ENCODE data around the gene PHPT1.
"Not testable (repeated sequence)": the region's sequence is repeated elsewhere in the genome, so short reads cannot be mapped to it uniquely, and the experiment has no call there.

The PHPT1 gene

DNA sequence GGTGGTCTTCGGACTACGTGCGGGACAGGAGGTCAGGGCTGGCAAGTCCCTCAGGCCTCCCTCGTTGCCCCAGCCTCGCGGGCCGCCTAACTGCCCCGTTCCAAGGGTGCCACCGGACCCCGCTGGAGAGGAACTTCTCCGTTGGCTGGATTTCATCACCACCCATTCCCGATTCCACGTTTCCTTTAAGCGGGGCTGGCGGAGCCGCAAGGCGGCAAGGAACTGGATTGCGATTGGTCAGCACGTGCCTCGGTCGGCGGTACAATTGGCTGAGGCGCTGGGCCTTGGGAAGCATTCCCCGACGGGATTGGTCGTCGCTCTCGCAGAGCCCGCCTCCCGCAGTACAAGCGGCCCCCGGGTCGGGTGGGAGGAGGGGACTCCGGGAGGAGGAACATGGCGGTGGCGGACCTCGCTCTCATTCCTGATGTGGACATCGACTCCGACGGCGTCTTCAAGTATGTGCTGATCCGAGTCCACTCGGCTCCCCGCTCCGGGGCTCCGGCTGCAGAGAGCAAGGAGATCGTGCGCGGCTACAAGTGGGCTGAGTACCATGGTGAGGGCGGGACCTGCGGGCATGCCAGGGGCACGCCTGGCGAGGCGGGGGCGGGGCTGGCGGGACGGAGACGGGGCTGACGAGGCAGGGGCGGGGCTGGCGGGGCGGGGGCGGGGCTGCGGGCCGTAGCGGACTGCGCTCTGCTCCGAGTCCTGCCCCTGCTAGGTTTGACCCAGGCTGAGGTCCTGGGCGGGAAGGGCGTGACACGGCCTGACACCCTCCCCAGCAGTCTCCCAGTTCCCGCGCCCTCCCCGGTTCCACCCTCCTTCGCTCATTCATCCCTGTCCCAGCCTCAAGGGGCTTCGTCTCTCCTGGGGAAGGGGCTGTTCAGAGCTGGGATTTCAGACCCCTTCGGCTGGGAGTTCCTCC is at the start of gene PHPT1:
TSS of gene PHPT1 (plus strand) at position 372 of the 922 bp plus-strand sequence. CDS start at position 394, 22 bp downstream.
- DNase-seq = peak; percentile 99

DNA sequence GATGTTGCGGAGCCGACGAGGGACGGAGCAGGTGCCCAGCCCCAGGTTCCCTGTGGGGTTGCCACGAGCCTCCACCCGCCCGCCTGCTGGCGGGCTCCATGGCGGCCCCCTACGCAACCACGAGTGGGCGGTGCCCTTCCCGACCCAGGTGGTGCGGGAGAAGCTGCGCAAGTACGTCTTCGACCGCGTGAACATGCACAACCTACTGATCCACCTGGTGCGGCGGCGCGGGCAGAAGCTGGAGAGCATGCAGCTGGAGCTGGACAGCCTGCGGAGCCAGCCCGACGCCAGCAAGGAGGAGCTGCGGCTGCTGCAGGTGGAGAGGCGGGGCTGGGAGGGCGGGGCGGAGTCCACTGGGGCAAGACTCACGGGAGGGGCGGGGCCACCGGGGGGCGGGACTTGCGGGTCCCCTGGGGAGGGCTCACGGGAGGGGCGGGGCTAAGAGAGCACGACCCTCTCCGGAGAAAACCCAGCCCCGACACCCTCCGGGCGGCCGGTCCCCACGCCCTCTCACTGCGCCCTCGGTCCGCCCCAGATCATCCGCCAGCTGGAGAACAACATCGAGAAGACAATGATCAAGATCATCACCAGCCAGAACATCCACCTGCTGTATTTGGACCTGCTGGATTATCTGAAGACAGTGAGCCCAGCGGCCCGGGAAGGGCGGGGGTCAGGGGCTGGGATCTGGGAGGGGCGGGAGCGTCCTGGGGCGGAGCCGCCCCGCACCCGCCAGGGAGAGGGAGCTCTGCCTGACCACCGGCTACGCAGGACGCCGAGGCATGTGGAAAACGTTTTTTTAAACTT is 49.2 kb upstream of the PHPT1 start:
- peak; percentile 23 for DNase-seq

DNA sequence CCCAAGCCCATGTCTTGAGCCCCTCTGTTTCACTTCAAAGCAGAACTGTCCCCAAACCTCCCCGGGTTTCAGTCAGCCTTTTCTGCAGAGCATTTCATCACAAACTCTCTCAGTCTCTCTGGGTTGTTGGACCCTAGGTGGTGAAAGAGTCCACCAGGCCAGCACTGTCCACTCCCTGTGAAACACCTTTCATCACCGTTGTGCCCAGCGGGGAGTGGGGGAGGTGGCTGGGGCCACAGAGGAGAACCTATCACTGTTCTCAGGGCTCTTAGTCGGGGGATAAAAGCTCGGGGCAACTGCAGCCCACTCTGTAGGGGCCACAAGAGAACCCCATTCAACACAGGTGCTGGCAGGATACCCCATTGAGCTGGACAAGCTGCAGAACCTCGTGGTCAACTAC is 46.9 kb upstream of the PHPT1 start:
- DNase-seq = no peak

DNA sequence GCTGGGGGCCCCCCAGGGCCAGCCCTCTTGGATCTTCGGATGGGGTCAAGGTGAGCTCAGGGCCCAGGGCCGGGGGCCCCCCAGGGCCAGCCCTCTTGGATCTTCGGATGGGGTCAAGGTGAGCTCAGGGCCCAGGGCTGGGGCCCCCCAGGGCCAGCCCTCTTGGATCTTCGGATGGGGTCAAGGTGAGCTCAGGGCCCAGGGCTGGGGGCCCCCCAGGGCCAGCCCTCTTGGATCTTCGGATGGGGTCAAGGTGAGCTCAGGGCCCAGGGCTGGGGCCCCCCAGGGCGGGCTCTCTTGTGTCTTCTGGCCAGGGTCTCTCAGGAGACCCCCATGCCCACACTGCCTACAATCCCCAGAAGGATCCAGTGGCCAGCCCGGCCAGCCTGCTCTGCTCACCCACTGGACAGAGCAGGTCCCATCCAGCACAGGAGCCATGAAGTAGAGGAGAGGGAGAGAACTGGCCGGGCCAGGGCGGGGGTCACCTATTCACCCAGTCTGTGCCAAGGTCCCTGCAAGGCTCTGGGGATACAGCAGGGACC is 46.1 kb upstream of the PHPT1 start:
- not testable (repeated sequence) for DNase-seq

DNA sequence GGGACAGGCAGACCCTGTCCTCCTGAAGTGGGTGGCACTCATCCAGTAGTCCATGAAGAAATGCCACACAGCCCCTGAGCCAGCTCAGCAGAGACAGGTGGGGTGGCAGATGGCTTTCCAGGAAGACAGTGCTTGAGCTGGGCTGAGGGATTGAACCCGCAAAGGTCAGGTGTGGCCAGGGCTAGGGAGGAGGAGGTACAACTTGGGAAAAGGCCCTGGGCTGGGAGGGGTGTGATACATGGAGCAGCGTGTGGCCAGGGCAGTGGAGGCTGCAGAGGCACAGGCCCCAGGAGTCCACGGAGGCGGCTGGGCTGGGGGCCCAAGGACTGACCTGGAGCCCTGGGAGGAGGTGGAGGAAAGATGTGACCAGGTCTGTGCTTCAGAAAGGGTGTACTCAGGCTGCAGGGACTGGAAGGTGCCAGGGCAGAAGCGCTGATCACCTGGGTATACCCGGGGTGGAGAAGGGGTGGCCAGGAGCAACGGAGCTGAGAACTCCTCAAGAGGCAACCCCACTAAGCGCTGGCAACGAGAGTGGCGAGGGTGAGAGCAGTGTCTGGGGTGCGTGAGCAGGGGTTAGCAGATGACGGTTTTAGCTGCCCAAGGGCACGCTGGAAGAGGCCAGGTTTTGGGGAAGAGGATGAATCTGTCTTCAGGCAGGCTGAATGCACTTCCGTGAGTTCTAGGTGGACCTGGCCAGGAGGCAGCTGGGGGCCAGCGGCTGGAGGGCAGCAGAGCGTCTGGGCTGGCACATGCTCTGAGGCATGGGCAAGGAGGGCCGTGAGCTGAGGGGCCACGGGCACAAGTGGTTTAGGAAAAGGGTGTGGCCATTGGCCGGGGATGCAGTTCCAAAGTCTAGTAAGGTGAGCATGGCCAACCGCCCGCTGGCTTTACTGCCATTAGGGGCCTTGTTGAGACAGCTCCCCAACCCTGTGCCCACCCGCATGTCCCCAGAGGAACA is 45.4 kb upstream of the PHPT1 start:
- DNase-seq = no peak

DNA sequence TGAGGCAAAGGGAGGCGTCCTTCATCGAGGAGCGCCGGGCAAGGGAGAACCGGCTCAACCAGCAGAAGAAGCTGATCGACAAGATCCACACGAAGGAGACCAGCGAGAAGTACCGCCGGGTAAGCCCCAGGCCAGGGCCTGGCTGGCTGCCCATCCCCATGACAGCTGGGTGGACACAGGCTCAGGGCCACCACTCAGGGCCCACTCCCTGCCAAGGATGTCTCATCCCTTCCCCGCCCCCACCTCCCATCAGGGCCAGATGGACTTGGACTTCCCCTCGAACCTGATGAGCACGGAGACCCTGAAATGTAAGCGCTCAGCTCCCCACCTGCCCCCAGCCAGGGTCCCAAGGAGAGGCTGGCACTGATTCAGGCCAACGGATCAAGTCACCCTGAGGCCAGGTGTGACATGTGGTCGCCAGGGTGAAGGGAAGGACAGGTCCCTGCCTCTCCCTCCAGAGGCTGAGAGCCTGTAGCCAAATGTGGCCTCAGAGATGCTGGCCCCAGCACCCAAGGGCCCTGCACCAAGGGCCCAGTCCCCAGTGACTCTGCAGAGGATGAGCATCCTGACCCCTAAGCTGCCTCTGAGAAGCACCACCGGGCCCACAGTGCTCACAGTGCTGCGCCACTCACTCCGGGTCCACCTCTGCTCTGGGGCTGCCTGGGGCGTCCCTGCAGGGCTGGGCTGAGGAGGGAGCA is 44.6 kb upstream of the PHPT1 start:
- no peak for DNase-seq

DNA sequence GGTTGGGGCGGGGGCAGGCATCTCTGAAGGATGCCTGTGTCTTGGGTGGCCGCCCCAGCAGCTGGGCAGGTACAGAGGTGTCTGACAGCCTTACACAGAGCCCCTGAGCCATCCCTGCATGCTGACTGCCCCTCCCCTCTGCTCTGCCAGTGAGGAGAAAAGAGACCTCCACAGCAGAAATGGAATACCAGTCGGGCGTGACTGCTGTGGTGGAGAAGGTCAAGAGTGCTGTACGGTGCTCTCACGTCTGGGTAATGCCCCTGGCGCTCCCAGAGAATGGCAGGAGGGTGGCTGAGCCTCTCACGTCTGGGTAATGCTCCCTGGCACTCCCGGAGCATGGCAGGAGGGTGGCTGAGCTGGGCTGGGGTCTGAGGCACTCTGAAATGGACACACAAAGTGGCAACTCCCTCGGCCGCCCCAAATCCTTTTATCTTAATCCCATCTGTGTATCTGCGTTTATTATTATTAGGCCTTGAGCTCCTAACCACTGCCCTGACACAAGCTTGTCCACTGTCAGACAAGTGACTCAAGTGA is 43.9 kb upstream of the PHPT1 start:
- DNase-seq = no peak

DNA sequence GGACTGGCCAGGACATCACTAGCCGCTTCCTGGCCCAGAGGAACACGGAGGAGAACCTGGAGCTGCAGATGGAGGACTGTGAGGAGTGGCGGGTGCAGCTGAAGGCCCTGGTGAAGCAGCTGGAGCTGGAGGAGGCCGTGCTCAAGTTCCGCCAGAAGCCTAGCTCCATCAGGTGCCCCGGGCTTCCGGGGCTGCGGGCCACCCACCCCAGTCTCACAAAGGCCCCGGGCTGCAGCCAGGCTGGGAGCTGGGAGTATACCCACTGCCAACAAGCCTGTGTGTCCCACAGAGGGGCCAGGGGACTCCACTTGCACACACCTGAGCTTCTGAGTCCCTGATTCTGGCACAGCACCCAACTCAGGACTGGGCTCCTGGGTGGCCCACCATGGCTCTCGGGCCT is 43.1 kb upstream of the PHPT1 start:
- no peak for DNase-seq

DNA sequence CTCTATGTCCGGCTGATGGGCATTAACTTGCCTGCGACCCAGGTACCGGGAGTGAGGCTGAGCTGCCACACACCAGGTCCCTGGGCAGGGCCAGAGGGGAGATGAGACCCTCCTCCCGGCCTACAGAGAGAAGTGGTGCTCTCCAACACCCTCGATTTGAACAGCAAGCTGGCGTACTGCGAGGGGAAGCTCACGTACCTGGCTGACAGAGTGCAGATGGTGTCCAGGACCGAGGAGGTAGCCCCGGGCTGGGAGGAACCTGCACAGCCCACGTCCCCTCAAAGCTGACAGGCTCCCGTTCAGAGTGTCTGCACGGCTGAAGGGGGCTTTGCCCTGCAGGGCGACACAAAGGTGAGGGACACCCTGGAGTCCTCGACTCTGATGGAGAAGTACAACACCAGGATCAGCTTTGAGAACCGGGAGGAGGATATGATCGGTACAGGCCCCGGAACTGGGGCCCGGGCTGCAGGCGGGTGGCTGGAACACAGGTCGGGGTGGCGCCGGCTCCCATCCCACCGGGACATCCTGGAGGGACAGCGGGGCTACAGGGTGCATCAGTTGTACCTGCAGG is 42.5 kb upstream of the PHPT1 start:
- DNase-seq = no peak

DNA sequence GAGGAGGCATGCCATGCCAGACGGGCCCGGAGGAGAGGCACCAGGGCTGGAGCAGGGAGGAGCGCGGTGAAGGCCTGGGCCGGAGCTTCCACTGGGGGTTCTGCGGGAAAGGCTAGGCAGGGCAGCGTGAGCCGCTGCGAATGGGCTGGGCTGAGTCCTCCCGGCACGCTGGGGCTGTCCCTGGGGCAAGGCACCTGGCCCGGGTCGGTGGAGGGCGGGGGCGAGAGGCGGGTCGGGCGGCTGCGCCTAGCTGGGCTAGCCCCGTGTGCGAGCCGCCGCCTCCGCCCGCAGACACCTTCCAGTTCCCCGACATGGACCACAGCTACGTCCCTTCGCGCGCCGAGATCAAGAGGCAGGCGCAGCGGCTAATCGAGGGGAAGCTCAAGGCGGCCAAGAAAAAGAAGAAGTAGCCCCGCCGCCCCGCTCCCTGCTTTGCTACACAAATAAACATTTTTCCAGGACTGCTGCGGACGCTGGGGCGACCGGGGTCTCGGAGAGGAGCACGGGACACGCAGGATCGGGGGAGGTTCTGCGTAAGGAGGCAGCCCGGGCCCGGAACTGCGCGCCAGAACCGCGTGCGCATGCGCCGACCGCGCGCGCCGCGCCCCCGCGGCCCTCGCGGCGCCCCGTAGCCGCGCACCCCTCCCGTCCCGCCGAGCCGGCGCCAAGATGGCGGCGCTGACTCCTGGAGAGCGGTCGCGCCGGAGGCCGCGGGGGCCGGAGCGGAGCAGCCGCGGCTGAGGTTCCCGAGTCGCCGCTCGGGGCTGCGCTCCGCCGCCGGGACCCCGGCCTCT is 41.7 kb upstream of the PHPT1 start, which contains the start of gene RABL6:
TSS of gene RABL6 (plus strand) at position 668 of the 794 bp plus-strand sequence. CDS start 249 bp downstream, outside the sequence.
- DNase-seq = peak; percentile 69

DNA sequence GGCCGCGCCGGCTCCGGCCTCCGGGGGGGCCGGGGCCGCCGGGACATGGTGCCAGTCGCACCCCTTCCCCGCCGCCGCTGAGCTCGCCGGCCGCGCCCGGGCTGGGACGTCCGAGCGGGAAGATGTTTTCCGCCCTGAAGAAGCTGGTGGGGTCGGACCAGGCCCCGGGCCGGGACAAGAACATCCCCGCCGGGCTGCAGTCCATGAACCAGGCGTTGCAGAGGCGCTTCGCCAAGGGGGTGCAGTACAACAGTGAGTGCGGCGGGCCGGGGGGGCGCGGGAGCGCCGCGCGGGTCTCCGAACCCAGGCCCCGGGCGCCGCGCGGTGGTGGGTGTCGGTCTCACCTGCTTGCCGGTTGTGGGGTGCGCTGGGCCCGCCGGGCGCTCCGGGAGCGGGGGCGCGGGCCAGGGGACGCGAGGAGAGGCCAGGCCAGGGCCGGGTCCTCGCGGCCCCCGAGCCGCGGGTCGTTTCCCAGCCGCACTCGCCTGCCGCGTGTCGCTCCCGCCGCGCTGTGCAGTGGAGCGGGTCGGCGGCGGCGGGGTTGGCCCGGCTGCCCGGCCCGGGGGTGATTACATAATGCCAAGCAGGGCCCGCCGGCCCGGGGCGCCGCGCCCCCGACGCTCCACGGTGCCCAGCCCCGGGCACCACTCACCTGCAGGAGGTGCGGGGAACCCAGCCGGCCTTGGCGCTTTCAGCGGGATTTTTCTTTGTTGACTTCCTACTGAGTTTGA is 41.0 kb upstream of the PHPT1 start:
- DNase-seq = no peak

DNA sequence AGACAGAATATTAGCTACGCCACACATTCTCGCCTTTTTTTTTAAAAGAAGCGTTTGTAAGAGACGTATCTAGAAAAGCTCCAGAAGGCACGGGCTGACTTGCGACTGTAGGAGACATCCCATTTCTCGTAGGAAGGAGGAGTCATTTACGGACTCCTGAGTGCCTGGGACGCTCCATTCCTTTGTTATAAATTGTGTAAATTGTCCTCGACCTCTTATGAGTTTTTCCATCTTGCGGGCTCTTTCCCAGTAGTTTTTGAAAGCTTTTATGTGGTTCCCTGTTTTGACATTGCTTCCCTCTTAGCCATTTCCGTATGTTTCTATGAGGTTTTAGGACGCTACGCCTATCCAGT is 40.4 kb upstream of the PHPT1 start:
- DNase-seq = peak; percentile 15

DNA sequence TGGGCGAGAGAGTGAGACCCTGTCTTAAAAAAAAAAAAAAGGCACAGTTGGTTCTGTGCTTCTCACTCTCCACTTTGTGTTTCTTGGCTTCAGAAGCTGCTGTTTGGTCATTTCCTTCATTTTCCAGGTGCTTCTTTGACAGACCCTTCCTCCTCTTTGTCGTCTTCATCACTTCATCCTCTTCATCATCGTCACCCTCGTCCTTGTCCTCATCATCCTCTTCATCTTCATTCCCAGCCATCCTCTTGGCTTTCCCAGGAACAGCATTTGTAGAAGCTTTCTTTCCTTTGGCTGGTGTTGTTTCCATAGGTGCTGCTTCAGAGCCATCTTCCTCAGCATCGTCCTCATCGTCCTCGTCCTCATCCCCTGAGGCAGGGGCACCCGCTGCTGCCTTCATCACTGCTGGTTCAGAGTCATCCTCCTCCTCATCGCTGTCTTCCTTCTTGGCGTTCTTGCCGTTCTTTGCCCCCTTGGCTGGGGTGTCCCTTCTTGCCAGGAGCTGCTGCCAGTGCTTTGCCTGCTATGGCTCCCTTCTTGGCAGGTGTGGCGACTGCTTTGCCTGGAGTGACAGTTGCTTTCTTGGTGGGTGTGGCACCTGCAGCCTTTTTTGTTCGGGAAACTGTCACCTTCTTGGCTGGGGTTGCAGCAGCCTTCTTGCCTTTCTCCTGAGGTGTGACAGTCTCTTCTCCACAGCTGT is 34.3 kb upstream of the PHPT1 start:
- DNase-seq = no peak

DNA sequence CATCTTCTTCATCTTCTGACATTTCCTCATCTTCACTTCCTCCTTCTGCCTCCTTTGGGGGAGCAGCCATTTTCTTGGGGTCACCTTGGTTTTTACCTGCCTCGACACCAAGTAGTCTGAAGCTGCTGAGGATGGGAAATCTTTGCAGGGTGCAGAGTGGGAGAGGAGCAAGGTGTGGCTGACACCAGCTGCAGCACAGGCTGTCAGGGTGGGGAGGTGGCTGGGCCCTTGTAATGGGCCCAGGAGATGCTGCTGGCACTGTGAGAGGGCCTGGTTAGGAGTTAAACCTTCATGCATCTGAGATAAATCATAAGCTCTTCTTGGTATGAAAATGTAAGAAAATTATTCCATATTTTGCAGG is 33.8 kb upstream of the PHPT1 start:
- DNase-seq = no peak

DNA sequence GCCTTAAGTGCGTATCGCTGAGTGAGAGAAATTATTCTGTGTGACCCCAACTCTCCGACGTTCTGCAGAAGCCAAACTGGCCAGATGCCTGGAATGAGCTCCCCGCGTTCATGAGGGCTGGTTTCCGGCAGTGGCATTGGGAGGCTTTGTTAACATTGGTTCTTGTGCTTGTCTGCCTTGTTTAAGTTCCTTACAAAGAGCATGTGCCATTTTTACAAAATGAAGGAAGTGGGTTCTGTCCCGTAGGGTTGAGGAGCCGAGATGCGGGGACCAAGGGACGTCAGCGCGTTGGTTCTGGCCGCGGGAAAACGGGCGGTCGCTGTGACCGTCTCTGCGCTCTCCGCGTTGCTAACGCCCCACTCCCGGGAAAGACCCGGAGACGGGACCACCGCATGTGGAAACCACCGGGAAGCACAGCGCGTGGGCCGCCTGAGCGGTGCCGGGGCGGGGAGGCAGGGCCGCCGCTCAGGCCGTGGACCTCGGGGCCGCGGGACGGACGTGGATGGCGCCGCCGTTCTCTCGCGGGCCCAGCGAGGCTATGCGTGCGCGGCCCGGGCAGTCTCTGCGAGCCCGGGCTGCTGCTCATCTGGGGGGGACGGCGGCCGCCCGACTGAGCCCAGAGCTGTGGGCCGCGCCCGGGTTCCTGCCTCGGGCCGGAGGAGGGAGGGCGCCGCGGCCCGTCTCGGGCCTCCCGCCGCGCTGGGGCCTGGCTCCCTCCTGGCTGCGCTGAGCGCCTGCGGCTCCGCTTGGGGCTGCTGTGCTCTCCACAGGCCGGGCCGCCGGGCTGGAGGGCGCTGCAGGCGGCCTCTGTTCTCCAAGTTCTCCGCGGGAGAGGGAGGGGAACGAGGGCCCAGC is 28.0 kb upstream of the PHPT1 start:
- DNase-seq = peak; percentile 24

DNA sequence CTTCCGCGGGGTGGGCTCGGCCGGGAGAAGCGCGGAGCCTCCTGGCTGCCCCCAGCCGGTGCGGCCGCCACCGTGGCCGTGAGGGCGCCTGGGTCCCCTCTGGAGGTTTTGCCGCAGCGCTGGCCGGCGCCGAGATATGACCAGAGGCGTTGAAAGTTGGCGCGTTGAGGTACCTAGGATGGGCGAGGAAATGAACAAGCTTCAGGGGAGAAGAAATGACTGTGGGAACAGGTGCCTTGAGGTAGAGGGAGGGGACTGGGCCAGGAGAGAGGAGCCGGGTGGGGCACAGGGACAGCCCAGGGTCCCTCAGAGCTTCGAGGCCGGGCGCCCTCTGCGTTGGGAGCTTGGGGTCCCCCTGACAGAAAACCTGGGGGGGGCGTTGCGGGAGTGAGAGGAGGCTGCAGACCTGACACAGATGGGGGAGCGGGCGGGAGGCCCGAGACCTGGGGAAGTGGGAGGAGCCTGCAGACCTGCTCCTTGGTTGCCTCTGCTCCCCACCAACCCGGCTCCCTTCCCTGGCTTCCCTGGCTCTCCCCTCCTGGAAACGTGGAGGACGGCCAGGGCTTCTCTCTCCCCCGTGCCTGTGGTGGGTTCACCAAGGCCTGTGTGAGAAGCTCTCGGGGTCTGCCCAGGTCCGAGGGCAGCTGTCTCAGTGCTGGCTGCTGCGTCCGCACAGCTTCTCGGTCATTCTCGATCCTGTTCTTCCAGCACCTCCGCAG is 27.2 kb upstream of the PHPT1 start:
- DNase-seq = no peak
